ENCODE data around the gene GNLY. TPM values are rescaled to one million over a fixed set of nuclear protein-coding genes. Genes with fewer than 3 reads are reported as not detected.

The GNLY gene
- total RNA-seq, 1 donor: not detected

DNA sequence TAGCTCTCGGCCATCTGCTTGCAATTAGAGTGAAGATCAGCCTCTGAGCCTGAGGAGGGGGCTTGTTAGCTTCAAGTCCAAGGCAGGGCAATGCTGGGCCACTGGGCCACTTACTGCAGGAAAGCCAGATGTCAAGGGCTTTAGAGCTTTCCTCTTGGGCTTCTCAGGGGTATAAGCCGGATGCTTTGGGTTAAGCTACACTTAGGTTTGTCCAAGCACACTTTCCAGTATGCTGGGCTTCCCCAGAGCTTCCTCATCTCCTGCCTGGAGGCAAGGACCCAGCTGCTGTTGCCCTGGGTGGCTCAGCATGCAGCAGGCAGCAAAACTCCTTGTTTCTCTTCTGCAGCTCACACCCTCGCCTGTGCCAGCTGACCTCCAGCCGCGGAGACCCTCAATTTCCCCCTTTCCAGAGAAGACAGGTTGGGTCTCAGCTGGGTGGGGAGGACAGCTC lies 30.6 kb downstream of the GNLY start:
- no peak overlapping the region for H3K4me3 ChIP-seq (ENCODE audit: low read depth, low read length)
- DNase-seq (ENCODE audit: low read depth): no peak
- TF ChIP-seq, protein P1, sequence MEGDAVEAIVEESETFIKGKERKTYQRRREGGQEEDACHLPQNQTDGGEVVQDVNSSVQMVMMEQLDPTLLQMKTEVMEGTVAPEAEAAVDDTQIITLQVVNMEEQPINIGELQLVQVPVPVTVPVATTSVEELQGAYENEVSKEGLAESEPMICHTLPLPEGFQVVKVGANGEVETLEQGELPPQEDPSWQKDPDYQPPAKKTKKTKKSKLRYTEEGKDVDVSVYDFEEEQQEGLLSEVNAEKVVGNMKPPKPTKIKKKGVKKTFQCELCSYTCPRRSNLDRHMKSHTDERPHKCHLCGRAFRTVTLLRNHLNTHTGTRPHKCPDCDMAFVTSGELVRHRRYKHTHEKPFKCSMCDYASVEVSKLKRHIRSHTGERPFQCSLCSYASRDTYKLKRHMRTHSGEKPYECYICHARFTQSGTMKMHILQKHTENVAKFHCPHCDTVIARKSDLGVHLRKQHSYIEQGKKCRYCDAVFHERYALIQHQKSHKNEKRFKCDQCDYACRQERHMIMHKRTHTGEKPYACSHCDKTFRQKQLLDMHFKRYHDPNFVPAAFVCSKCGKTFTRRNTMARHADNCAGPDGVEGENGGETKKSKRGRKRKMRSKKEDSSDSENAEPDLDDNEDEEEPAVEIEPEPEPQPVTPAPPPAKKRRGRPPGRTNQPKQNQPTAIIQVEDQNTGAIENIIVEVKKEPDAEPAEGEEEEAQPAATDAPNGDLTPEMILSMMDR (IDR thresholded peaks at IDR 0.05; ENCODE audit: insufficient read depth, low read length): no peak

DNA sequence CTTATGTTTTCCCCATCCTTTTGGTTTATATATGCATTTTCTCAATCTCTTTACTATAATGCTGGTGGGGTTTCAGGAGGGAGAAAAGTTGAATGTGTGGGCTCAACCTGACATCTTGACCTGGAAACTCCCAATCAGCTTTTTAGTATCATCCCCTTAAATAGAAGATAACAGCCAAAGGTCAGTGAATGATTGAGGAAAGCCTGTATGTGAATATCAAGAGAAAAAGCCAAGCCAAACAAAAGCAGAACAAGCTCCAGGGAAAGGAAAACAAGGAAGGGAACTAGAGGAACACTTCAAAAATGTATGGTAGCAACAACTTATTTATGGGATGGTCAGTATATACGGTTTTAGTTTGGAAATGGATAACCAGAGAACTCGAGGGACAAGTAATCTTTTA lies 31.3 kb downstream of the GNLY start:
- no peak overlapping the region for H3K4me3 ChIP-seq (ENCODE audit: low read depth, low read length)
- DNase-seq (ENCODE audit: low read depth): no peak
- TF ChIP-seq, protein P1 (IDR thresholded peaks at IDR 0.05; ENCODE audit: insufficient read depth, low read length): no peak

DNA sequence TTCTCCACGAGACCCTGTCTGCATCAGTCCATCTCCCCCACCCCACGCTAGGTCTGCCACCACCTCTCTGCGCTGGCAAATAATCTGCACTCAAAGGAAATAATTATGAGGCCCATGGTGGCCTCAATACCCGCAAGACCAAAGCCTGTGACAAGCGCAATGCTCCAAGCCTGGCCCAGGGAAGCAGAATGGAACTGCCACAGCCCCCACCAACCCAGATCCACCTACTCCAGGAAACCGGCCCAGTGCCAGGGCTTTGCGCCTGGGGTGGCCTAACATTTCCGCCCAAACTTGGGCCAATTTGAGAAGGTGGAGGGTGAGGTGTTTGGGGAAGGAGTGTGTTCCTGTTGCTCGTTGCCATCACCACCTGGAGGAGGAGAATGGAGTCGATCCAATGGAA lies 33.6 kb downstream of the GNLY start:
- no peak overlapping the region for H3K4me3 ChIP-seq (ENCODE audit: low read depth, low read length)
- TF ChIP-seq, protein P1 (IDR thresholded peaks at IDR 0.05; ENCODE audit: insufficient read depth, low read length): no peak

DNA sequence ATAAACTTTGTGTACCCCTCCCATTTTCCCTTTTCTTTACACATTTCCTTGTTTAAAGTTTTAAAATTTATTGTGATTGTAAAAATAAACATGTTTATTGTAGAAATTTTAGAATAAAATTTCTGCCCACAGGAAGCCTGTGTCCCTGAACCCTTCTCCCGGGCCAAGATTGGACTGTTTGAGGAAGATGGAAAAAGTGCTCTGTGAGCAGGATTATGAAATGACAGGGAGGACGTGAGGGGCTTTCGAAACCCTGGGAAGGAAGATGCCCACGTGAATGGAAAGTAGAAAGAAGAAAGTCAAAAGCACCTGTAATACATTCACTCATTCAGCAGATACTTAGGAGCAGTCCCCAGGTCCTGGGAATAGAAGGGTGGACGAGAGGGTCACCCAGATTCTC lies 34.2 kb downstream of the GNLY start:
- no peak for DNase-seq (ENCODE audit: low read depth)
- H3K4me3 ChIP-seq (ENCODE audit: low read depth, low read length): no peak overlapping the region
- TF ChIP-seq, protein P1 (IDR thresholded peaks at IDR 0.05; ENCODE audit: insufficient read depth, low read length): no peak

More for the DNA sequence above, 33.6 kb downstream of the GNLY start:
- no peak for DNase-seq (ENCODE audit: low read depth)

DNA sequence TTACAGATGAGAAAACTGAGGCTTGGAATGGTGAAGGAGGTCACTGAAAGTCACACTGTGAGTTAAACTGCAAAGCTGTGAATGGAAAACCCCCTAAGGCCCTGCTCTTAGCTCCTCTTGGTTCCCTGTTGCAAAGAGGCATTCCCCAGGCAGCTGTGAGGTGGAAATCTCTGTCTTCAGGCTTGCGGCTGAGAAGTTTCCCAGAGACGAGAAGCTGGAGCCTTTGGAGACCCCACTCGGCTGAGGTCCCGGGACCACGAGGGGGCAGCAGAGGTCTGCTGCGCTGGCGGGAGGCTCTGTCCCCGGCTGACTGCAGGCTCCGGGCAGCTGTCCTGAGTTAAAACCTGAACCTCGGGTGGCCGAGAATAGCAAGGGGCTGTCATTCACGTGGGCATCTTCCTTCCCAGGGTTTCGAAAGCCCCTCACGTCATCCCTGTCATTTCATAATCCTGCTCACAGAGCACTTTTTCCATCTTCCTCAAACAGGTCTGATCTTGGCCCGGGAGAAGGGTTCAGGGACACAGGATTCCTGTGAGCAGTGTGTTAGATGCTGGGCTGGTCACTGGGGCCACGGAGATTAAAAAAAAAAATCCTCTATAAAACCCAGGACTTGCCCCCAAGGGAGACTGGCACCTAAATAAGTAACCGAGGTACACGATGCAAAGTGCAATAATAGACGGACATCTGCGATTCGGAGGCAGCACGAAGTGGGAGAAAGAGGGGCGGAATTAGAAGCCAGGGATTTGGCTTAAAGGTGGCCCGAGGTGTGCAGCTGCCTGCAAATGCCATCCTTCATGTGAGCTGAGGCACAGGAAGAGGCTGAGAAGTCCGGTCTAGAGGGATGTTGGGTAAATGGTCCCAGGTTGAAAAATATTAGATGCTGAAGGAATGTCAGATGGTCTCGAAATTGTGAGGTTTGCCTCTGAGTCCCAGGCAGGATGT lies 35.0 kb downstream of the GNLY start:
- TF ChIP-seq, protein P1 (IDR thresholded peaks at IDR 0.05; ENCODE audit: insufficient read depth, low read length): peak; percentile 99
- H3K4me3 ChIP-seq (ENCODE audit: low read depth, low read length): no peak overlapping the region
- peak; percentile 82 for DNase-seq (ENCODE audit: low read depth)

DNA sequence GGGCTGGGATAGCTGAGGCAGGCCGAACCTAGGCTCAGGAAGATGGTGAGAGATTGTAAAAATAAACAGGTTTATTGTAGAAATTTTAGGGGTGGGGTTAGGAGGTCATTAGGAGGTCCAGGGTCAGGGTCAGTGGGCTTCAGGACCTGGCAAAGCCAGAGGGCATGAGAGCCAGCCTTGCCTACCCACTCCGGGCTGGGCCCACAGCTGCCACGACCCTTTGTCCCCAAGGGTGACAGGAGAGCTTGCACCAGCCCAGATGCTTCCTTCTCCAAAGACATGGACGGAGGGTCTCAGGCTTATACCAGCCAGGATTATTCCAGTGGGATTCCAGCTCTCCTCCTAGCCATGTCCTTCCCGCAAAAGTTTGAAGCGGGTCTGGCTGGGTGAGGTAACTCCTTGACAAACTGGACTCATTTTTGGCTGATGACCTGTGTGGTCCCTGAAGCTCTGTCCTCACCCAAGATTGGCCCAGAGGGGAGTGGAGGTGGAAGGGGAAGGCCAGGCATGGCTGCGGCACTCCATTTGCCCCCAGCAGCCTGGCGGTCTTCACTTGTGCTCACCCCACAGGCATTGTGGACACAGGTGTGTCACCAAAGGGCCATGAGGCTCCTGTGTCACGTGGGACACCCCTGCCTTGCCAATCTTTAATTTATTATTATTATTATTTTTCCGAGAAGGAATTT lies 35.8 kb downstream of the GNLY start:
- DNase-seq (ENCODE audit: low read depth): no peak
- TF ChIP-seq, protein P1 (IDR thresholded peaks at IDR 0.05; ENCODE audit: insufficient read depth, low read length): no peak

More for the DNA sequence above, 35.8 kb downstream of the GNLY start:
- no peak overlapping the region for H3K4me3 ChIP-seq (ENCODE audit: low read depth, low read length)
